SH-SY5Y (cell line): ENCODE results near the gene MTFP1.

Source experiments
- GATA2 ChIP-seq: IDR thresholded peaks from 2 replicates; pipeline ENCODE4 v1.6.1; 2011; ENCODE audit warnings: mild to moderate bottlenecking, low read depth, low read length
- GATA3 ChIP-seq: IDR thresholded peaks from 2 replicates; pipeline ENCODE4 v1.6.1; 2011; ENCODE audit warnings: low read depth, mild to moderate bottlenecking, low read length, moderate library complexity

Gene MTFP1, protein sequence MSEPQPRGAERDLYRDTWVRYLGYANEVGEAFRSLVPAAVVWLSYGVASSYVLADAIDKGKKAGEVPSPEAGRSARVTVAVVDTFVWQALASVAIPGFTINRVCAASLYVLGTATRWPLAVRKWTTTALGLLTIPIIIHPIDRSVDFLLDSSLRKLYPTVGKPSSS

DNA sequence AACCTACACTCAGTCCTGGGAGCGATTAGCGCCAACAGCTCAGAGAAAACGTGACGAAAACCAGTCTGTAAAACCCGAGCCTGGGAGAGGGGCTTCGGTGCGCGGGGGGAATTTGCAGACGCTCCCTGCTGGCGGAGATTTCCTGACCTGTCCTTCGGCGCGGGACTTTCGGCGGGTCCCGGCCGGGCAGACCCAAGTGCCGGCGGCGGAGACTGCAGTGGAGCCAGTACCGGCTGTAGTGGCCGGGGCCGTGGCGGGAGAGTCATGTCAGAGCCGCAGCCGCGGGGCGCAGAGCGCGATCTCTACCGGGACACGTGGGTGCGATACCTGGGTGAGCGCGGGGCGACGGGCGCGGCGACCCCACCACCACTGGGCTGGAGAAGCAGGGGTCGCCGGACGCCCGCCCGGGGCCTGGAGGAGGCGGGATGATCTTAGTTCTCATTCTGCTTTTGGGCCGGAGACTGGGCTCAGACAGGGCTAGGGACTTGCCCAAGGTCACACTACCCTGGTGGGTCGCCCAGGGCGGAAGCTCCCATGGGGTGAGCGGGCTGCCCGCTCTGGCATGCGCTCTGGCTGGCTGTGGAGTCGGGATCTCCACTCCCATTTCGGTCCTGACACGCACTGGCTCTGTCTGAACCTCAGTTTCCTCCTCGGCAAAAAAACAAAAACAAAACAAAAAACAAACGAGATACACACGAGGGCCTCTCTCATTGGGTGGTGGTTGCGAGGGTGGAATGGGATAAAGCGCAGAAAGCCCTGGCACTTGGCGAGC, at the start of gene MTFP1:
Gene MTFP1, plus strand, starts transcription at position 153 of the 772 bp plus-strand sequence. Its CDS starts 112 bp downstream, at position 265.
- TF ChIP-seq GATA2 (no peak), GATA3 (no peak)

DNA sequence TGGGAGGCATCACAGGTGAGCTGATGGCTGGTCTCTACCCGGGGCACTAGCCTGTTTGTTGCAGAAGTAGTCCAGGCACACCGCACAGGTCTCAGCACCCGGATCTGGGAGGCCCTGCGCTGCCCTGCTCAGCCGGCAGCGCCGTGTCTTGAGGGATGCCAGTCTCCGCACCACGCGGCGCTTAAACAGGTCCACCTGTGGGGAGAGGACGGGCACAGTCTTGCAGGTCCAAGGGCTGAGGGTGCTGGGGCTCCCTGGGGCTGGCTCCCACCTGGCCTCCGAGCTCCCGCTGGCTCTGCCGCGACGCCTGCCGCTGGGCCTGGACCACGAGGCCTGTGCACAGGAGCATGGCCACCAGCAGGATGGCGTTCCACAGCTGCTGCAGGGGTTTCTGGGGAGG, 45.6 kb upstream of the MTFP1 start:
- no peak for TF ChIP-seq GATA2
- TF ChIP-seq GATA3: no peak

DNA sequence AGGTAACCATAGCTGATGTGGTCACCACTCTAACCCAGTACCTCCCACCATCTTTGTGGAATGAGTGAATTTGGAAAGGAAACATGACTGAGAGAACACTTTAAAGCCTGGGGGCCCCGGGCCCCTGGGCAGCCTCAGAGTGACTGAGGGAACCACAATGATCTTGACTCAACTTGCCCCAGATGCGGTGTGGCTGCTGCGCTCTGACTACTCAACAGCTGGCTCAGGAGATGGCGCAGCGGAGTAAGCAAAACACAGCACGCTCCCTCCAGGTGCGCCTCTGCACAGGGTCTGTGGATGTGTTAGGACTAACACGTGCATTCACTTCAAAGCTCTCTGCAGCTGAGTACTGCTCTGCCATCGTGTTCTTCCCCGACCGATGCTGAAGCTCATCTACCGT, 44.3 kb upstream of the MTFP1 start:
- TF ChIP-seq GATA3 (no peak), GATA2 (no peak)

DNA sequence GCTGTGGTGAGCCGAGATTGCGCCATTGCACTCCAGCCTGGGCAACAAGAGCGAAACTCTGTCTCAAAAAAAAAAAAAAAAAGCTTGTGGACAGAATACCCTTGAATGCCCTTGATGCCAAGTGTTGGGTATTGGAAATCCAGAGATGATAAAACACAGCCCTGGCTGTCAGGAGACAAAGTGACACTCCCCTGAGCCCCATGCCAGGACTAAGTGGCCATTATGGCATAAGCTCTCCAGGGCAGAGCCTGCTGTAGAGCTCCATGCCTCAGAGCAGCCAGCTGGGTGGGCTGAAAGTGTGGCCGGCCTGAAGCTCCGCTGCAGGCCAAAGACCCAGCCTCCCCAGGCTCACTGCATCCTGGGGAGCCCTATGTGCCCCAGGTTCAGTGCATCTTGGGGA, 43.2 kb upstream of the MTFP1 start:
- no peak for TF ChIP-seq GATA3
- no peak for TF ChIP-seq GATA2

DNA sequence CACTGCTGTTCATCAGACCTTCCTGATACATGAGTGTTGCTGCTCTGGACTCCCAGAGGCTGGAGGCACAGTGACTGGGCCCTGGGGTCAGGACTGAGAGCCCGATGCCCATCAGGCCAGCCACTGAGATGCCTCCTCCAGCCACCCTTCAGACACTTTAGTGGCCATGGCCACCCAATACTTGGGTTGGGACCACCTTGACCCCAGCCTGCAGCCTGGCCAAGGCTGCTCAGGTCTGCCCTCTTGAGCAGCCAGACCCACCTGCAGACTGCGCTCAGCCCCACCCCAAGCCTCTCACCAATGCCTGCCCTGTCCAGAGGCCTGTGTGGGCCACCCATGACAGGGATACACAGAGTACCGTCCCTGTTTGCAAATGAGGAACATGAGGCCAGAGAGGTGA, 42.5 kb upstream of the MTFP1 start:
- TF ChIP-seq GATA2 (no peak), GATA3 (no peak)

DNA sequence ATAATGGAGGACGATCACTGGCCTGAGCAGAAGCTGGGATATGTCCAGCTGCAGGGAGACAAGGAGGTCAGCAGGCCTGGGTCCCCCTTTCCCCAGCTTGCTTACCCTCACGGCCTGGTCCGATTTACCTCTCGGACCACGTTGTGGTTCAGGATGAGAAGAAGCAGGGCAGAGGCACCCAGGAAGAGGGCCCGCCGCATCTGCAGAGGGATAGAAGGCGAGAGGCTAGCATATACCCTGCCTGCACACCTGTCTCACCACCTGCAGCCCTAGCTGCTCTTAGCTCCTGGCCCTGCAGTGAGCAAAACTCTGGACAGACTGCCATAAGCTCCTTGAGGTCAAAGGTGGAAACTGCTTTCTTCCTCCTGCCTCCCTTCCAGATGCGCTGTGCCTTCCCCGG, 39.6 kb upstream of the MTFP1 start:
- TF ChIP-seq GATA2 (no peak), GATA3 (no peak)

DNA sequence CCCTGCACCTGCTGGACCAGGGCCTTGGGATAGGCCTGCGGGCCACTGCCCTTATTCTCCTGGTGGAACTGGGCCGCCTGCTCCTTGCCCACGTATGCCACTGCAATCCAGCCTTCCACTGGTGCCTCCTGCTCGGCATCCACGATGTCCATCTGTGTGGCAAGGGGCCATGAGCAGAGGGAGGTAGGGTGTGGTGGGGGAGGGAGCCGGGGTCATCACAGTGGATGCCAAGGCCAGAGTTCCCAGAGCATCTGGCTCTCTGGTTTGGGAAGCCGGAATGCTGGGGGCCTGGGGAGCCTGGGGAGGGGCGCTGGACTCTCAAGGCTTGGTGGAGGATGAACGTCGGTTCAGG, 39.0 kb upstream of the MTFP1 start:
- no peak for TF ChIP-seq GATA3
- no peak for TF ChIP-seq GATA2

DNA sequence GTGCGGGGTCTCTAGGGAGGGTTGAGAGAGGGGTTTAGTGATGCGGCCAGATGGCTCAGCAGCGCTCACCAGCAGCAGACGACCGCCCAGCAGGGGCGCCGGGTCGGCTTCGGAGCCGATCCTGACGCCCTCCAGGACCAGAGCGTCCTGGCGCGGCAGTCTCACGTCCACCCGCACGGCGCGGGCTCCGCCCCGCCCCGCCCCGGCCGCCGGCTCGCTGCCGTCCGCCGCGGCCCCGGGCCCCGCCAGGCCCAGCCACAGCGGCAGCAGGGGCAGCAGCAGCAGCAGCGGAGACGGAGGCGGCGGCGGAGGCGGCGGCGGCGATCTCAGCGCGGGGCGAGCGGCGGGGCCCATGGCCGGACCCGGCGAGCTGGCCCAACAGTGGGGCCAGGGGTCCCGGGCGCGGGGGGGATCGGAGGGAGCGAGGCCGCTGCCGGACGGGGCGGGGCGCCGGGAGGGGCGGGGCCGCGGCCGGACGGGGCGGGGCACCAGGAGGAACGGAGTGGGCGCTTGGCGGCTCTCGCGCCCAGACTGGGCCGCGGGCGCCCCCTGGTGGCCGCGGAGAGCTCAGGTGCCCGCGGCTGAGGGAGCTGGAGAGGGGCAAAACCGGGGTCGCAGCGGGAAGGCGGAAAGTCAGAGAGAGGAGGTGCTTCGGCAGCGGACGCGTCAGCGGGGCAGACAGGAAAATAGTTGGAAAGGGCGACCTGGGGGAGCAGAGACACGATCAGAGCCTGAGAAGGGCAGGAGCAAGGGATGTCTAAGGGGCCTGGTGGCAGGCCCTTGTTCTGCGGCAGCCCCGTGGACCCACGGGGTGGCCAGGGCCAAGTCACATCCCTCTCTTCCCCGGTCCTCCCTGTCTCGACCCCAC, 38.4 kb upstream of the MTFP1 start, which contains the start of gene RNF215:
Gene RNF215, minus strand, starts transcription at position 452 of the 868 bp plus-strand sequence. Its CDS starts 98 bp downstream, at position 354.
- TF ChIP-seq GATA2 (no peak), GATA3 (no peak)

DNA sequence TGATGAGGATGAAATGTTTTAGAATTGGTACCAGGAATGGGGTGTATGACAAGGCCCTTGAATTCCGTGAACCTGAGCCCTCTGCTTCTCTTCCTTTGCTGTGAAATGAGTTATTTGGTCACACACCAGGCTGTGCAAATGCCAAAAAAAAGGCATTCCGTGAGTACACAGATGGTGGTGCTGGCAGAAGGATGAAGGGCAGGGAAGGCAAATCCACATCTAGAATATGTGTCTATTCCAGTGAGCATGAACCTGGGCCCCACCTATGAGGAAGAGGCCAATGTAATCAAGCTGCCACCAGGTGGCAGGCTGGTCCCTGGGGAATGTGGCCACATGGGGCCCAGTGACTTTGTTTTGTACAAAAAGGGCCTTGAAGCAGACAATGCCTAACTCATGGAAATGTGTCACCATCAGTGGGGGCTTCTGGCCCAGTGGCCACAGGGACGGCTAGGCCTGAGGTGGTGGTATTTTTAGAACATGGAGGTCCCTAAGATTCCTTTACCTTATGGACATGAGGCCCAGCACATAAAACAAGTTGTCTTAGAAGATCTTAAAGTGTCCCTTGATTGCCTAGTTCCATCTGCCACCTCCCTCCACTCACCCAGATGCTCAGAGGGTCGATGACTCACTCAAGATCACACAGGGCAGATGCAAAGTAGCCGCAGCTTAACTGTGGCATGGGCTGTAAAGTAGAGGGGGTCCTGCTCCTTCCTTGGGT, 34.4 kb upstream of the MTFP1 start:
- TF ChIP-seq GATA3: no peak
- no peak for TF ChIP-seq GATA2

DNA sequence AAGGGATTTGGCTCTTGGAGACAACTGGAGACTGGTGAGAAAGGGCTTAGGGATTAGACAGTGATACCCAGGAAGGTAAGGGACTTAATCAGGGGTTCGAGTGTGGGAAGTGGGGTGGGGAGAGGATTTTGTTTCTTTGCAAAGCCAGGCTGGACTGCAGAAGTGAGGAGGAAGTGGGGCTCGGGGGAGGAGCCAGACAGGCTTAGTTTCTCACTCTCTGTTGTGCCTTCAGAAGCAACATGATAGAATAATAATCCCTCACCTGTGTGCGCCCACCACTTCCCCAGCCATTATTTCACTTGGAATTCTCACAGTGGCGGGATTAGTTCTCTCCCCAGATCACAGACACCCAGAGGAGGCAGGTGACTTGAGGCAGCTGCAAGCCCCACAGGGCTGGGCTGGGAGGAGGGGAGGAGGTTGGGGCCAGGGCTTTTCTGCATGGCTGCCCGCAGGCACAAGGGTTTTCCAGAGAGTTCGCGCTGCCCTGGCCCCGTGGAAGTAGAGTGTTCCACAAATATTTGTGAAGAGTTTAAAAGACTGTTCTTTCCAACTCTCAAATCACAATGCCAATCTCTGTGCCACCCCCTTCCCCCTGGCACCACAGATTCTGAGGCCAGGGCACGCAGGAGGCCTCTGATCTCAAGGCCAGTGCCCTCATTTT, 32.8 kb upstream of the MTFP1 start:
- no peak for TF ChIP-seq GATA3
- no peak for TF ChIP-seq GATA2

DNA sequence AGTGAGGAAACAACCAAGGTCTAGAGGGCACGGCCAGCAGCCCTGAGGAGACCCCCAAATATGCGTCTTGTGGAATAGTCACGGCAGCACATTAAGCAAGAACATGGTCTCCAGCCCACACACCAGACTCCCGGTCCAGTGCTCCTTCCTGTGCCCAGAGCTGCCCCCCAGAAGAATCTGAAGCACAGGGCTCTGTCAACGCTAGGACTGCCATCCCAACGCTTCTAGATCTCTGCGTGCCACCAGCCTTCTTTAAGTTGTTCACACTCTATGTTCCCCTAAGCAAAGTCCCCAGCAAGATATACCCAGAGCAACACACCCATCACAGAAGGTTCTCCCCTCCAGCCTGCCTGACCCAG, 32.3 kb upstream of the MTFP1 start:
- TF ChIP-seq GATA3 (no peak), GATA2 (no peak)

DNA sequence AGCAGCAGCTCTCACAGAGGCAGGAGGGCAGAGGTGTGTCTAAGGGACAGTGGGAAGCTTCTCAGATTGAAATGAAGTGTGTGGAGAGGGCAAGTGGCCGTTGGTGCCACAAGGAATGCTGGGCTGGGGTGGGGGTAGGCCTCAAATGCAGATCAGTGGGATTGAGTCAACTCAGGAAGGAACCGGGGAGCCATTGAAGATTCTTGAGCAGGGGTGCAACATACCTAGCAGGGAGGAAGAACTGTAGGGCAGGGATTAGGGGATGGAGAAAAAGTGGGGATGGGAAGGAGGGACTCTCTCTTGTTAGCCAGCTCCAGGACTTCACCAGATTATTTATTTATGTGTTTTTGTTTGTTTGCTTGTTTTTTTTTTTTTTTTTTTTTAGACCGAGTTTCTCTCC, 31.7 kb upstream of the MTFP1 start:
- no peak for TF ChIP-seq GATA2
- no peak for TF ChIP-seq GATA3

DNA sequence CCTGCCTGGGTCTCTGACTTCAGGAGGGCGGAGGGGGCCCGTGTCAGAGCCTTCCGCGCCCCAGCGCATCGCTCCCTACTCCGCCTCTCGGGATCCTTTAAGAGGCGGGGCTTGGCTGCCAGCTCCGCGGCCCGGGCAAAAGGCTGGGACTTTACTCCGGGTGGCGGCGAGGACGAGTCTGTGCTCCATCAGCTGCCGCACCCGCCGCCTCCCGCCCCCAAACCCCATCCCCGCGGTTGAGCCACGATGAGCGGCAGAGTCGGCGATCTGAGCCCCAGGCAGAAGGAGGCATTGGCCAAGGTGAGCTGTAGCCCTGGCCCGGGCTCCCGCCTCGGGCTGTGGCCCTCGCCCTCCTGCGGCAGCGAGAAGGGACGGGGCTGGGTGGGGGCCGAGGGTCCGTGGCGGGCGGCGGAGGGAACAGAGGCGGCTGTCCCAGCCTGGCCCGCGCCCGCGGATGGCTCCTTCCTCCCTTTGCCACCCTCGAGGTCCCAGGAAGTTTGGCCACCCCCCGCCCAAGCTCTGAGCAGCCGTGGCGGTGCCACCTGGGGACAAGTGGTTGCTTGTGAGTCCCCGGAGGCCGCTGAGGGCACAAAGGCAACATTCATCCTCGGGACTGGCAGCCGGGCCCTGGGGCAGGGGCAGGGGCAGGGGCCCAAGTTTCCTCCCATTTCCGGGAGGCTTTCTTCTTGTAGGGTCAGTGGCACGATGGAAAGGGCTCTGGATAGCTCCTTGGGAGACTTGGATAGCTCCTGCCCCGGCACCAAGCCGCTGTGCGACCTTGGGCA, 28.5 kb upstream of the MTFP1 start, which contains the start of gene SEC14L2:
Gene SEC14L2, plus strand, starts transcription at position 148 of the 785 bp plus-strand sequence. Its CDS starts 99 bp downstream, at position 247.
- no peak for TF ChIP-seq GATA3
- TF ChIP-seq GATA2: no peak
